Activated CD4-positive, alpha-beta T cell treated with anti-CD3 and anti-CD28 coated beads, Interleukin-2, Interleukin-6, amounts not matched to agents 100 ng/mL and 50 ng/mL, durations not matched to agents 16 hours and 8 hours (primary cell): ENCODE results near the gene BMP8B.
"Not testable (repeated sequence)": the region's sequence is repeated elsewhere in the genome, so short reads cannot be mapped to it uniquely, and the experiment has no call there.

Source experiments
- DNase-seq: peaks from one replicate; pipeline ENCODE4 v3.0.0-alpha.2; 2020

The BMP8B gene

GRCh38 chr1:39788758-39789570 lies at the start of gene BMP8B:
TSS of gene BMP8B (minus strand) at chr1:39788865. CDS start at chr1:39788485, 380 bp downstream.
- DNase-seq, result peak; percentile 54

- DNase-seq, result no peak
Observed at GRCh38 chr1:39836595-39837110, 48.0 kb upstream of the BMP8B start.

GRCh38 chr1:39835935-39836594 lies 47.4 kb upstream of the BMP8B start:
- no peak for DNase-seq

- no peak for DNase-seq
Observed at GRCh38 chr1:39835110-39835509, 46.4 kb upstream of the BMP8B start.

- DNase-seq, result no peak
Observed at GRCh38 chr1:39833621-39834385, 45.1 kb upstream of the BMP8B start.

GRCh38 chr1:39833121-39833520 lies 44.5 kb upstream of the BMP8B start:
- DNase-seq, result no peak

- no peak for DNase-seq
Observed at GRCh38 chr1:39832294-39832693, 43.6 kb upstream of the BMP8B start.

- DNase-seq, result no peak
Observed at GRCh38 chr1:39829791-39830533, 41.3 kb upstream of the BMP8B start.

- no peak for DNase-seq
Observed at GRCh38 chr1:39828734-39829133, 40.1 kb upstream of the BMP8B start.

GRCh38 chr1:39828255-39828654 lies 39.6 kb upstream of the BMP8B start:
- DNase-seq, result not testable (repeated sequence)

- DNase-seq, result no peak
Observed at GRCh38 chr1:39827201-39827600, 38.5 kb upstream of the BMP8B start.

GRCh38 chr1:39826583-39826982 lies 37.9 kb upstream of the BMP8B start:
- DNase-seq, result no peak

- no peak for DNase-seq
Observed at GRCh38 chr1:39825432-39825941, 36.8 kb upstream of the BMP8B start.

GRCh38 chr1:39823450-39823849 lies 34.8 kb upstream of the BMP8B start:
- not testable (repeated sequence) for DNase-seq

GRCh38 chr1:39822146-39822545 lies 33.5 kb upstream of the BMP8B start:
- no peak for DNase-seq

- no peak for DNase-seq
Observed at GRCh38 chr1:39819091-39819812, 30.6 kb upstream of the BMP8B start.

GRCh38 chr1:39818482-39818881 lies 29.8 kb upstream of the BMP8B start:
- no peak for DNase-seq

- DNase-seq, result peak; percentile 57
Observed at GRCh38 chr1:39817091-39817932, 28.6 kb upstream of the BMP8B start.

- peak; percentile 70 for DNase-seq
Observed at GRCh38 chr1:39816415-39817090, 27.9 kb upstream of the BMP8B start.

- no peak for DNase-seq
Observed at GRCh38 chr1:39812913-39813312, 24.2 kb upstream of the BMP8B start.
